Nephron (organoid): ENCODE measurements around the gene SCNM1.

Source experiments
- H3K27ac Mint-ChIP-seq, 3 experiments: 2 replicates each; pipeline ENCODE4 v1.8.0; 2020; ENCODE audit warnings: mixed read lengths in 3 of 3, mild to moderate bottlenecking in 2 of 3, moderate library complexity in 1 of 3
- H3K27me3 Mint-ChIP-seq: 2 replicates; pipeline ENCODE4 v1.8.0; 2021; ENCODE audit warnings: low read depth, mild to moderate bottlenecking, moderate library complexity, mixed read lengths
- H3K36me3 Mint-ChIP-seq: 2 replicates; pipeline ENCODE4 v1.8.0; 2020; ENCODE audit warnings: low read depth, mixed read lengths
- H3K4me1 Mint-ChIP-seq: 2 replicates; pipeline ENCODE4 v1.8.0; 2020; ENCODE audit warnings: mixed read lengths
- H3K4me3 Mint-ChIP-seq, 3 experiments: 2 replicates each; pipeline ENCODE4 v1.8.0; 2020; ENCODE audit warnings: mild to moderate bottlenecking in 3 of 3, mixed read lengths in 3 of 3, moderate library complexity in 2 of 3
- H3K9me3 Mint-ChIP-seq: 2 replicates; pipeline ENCODE4 v1.8.0; 2020; ENCODE audit warnings: mixed read lengths
- TF ChIP-seq, protein P1 (sequence below), 3 experiments: fragments of 200-600 bp; sonication (generic); IDR thresholded peaks; one replicate each; pipeline ENCODE4 v1.5.0; 2021; ENCODE audit warnings: antibody characterized with exemption in 3 of 3; ENCODE audit not compliant: unreplicated experiment in 3 of 3

SCNM1 gene, protein sequence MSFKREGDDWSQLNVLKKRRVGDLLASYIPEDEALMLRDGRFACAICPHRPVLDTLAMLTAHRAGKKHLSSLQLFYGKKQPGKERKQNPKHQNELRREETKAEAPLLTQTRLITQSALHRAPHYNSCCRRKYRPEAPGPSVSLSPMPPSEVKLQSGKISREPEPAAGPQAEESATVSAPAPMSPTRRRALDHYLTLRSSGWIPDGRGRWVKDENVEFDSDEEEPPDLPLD

GRCh38 chr1:151165738-151166504 is at the start of gene SCNM1, which contains the start of gene LYSMD1:
Gene SCNM1, plus strand, starts transcription at chr1:151166144. Its CDS starts 9 bp downstream, at chr1:151166153.
Gene LYSMD1, minus strand, starts transcription at chr1:151165902. Its CDS starts 644 bp downstream, at chr1:151165258.
- no peaks in the 10 kb centered on the region for H3K27me3 Mint-ChIP-seq
- no peaks in the 10 kb centered on the region for H3K9me3 Mint-ChIP-seq
- H3K4me1 Mint-ChIP-seq: peaks cover 18% of the 10 kb centered on the region
- peaks cover 27% of the 10 kb centered on the region for H3K36me3 Mint-ChIP-seq
- peak within 1 kb of the TSS; percentile 97 to 99 (median 98) for H3K27ac Mint-ChIP-seq
- TF ChIP-seq, protein P1, sequence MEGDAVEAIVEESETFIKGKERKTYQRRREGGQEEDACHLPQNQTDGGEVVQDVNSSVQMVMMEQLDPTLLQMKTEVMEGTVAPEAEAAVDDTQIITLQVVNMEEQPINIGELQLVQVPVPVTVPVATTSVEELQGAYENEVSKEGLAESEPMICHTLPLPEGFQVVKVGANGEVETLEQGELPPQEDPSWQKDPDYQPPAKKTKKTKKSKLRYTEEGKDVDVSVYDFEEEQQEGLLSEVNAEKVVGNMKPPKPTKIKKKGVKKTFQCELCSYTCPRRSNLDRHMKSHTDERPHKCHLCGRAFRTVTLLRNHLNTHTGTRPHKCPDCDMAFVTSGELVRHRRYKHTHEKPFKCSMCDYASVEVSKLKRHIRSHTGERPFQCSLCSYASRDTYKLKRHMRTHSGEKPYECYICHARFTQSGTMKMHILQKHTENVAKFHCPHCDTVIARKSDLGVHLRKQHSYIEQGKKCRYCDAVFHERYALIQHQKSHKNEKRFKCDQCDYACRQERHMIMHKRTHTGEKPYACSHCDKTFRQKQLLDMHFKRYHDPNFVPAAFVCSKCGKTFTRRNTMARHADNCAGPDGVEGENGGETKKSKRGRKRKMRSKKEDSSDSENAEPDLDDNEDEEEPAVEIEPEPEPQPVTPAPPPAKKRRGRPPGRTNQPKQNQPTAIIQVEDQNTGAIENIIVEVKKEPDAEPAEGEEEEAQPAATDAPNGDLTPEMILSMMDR (IDR thresholded peaks at IDR 0.05; ENCODE audit: unreplicated experiment in 3 of 3): no peak
- H3K4me3 Mint-ChIP-seq: peak within 1 kb of the TSS; percentile 94 to 97 (median 95)

- Mint-ChIP-seq H3K4me3 (no peak overlapping the region), H3K4me1 (no peaks in the 10 kb centered on the region), H3K27ac (peak overlapping the region in 1 of 3 experiments; percentile 49), H3K27me3 (peaks cover 4% of the 10 kb centered on the region), H3K36me3 (peaks cover 15% of the 10 kb centered on the region), H3K9me3 (no peaks in the 10 kb centered on the region)
- TF ChIP-seq, protein P1 (IDR thresholded peaks at IDR 0.05; ENCODE audit: unreplicated experiment in 3 of 3): no peak
Observed at GRCh38 chr1:151124763-151125403, 41.1 kb upstream of the SCNM1 start.

GRCh38 chr1:151128800-151129199 is 37.1 kb upstream of the SCNM1 start:
- no peak overlapping the region for H3K27ac Mint-ChIP-seq
- H3K9me3 Mint-ChIP-seq: no peaks in the 10 kb centered on the region
- TF ChIP-seq, protein P1 (IDR thresholded peaks at IDR 0.05; ENCODE audit: unreplicated experiment in 3 of 3): no peak
- no peak overlapping the region for H3K4me3 Mint-ChIP-seq
- peaks cover 25% of the 10 kb centered on the region for H3K4me1 Mint-ChIP-seq
- peaks cover 5% of the 10 kb centered on the region for H3K36me3 Mint-ChIP-seq
- H3K27me3 Mint-ChIP-seq: peaks cover 13% of the 10 kb centered on the region

DNA sequence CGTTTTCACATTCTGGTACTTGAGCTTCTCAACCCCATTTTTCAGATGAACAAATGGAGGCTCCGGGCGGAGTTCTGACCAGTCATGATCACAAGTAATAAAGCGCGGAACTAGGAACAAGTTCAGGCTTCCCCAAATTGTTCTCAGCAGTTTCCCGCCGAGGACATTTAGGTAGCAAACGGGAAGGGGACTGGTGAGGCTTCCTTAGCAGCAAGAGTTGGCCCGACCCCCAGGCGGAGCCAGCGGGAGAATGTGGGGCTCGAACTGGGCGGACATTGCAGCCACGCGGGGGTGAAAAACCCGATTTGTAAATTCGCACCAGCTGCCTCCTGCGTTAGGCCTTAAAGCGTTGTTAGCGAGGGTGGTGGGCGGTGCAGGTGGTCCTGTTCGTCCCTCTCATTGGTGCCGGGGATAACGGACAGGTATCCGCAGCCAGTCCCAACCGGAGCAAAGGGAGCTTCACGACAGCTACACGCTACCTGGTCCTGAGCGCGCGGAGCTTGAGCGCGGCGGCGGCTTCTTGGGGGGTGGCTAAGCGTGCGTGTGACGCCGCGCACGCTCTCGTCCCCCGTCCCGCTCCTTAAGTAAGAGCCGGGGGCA is 34.9 kb upstream of the SCNM1 start:
- Mint-ChIP-seq H3K36me3 (peaks cover 21% of the 10 kb centered on the region), H3K27ac (peak overlapping the region; percentile 89 to 96 (median 92)), H3K9me3 (no peaks in the 10 kb centered on the region), H3K27me3 (peaks cover 13% of the 10 kb centered on the region), H3K4me3 (peak overlapping the region; percentile 79 to 88 (median 86)), H3K4me1 (peaks cover 35% of the 10 kb centered on the region)
- TF ChIP-seq, protein P1 (IDR thresholded peaks at IDR 0.05; ENCODE audit: unreplicated experiment in 3 of 3): no peak

- Mint-ChIP-seq H3K4me3 (peak overlapping the region; percentile 79 to 88 (median 86)), H3K27ac (peak overlapping the region; percentile 89 to 96 (median 92)), H3K9me3 (no peaks in the 10 kb centered on the region), H3K27me3 (peaks cover 13% of the 10 kb centered on the region), H3K36me3 (peaks cover 28% of the 10 kb centered on the region), H3K4me1 (peaks cover 35% of the 10 kb centered on the region)
- TF ChIP-seq, protein P1 (IDR thresholded peaks at IDR 0.05; ENCODE audit: unreplicated experiment in 3 of 3): no peak
Observed at GRCh38 chr1:151131701-151132334, 34.1 kb upstream of the SCNM1 start.
